ENCODE measurements around the gene PCNX2.

DNA sequence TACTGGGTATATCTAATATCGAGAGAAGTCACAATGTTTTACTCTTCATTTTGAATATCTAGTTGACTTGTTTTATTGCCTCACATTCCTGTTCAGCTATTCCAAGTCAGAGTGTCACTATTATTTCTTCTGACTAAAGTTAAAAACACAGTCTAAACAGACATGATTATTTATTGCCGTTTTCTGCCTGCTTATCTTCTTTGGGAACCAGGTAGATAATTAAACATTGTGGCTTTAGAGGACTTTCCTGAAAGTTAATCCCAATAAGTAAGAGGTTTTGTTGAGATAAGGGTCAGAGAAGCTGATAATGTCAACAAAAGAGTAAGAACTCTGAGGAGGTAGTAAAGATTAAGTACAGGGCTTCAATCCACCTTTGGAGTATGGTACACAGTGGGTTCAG is 53.8 kb downstream of the PCNX2 start:
- no peak for TF ChIP-seq HNRNPLL (IDR thresholded peaks at IDR 0.05; ENCODE audit: low read depth, low read length, poor library complexity, severe bottlenecking)
- no peak for TF ChIP-seq TBP (CRISPR knock-in tag; IDR thresholded peaks at IDR 0.05)
- no peak for TF ChIP-seq TP53 (CRISPR knock-in tag; conservative IDR thresholded peaks at IDR 0.05)
- no peak for TF ChIP-seq ZNF780A (CRISPR knock-in tag; IDR thresholded peaks at IDR 0.05)
- TF ChIP-seq, protein P1, sequence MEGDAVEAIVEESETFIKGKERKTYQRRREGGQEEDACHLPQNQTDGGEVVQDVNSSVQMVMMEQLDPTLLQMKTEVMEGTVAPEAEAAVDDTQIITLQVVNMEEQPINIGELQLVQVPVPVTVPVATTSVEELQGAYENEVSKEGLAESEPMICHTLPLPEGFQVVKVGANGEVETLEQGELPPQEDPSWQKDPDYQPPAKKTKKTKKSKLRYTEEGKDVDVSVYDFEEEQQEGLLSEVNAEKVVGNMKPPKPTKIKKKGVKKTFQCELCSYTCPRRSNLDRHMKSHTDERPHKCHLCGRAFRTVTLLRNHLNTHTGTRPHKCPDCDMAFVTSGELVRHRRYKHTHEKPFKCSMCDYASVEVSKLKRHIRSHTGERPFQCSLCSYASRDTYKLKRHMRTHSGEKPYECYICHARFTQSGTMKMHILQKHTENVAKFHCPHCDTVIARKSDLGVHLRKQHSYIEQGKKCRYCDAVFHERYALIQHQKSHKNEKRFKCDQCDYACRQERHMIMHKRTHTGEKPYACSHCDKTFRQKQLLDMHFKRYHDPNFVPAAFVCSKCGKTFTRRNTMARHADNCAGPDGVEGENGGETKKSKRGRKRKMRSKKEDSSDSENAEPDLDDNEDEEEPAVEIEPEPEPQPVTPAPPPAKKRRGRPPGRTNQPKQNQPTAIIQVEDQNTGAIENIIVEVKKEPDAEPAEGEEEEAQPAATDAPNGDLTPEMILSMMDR (CRISPR knock-in tag; IDR thresholded peaks at IDR 0.05) = no peak
- no peak for TF ChIP-seq ETV5 (CRISPR knock-in tag; IDR thresholded peaks at IDR 0.05; ENCODE audit: borderline replicate concordance)
- no peak for TF ChIP-seq GABPA (IDR thresholded peaks at IDR 0.05; ENCODE audit: low read depth, low read length)
- no peak for TF ChIP-seq GABPA (CRISPR knock-in tag; IDR thresholded peaks at IDR 0.05; ENCODE audit: low read depth)
- TF ChIP-seq ZMAT3 (CRISPR knock-in tag; conservative IDR thresholded peaks at IDR 0.05) = no peak
- TF ChIP-seq, protein P2, sequence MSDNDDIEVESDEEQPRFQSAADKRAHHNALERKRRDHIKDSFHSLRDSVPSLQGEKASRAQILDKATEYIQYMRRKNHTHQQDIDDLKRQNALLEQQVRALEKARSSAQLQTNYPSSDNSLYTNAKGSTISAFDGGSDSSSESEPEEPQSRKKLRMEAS (IDR thresholded peaks at IDR 0.05) = no peak
- TF ChIP-seq SP1 (IDR thresholded peaks at IDR 0.05) = no peak
- no peak for TF ChIP-seq SP1 (CRISPR knock-in tag; IDR thresholded peaks at IDR 0.05)
